Right kidney (tissue), 1 donor: Measurements from ENCODE around the gene MYRIP.
"Not testable (repeated sequence)": the region's sequence is repeated elsewhere in the genome, so short reads cannot be mapped to it uniquely, and the experiment has no call there.

Experiments
- DNase-seq: peaks from one replicate; pipeline ENCODE4 v3.0.0-alpha.2; 2016

Gene MYRIP

GRCh38 chr3:40042752-40043443, 233.5 kb downstream of the MYRIP start:
- no peak for DNase-seq

- DNase-seq, result no peak
These were observed 234.0 kb downstream of the MYRIP start for GRCh38 chr3:40043444-40043755.

GRCh38 chr3:40044487-40044886, 235.1 kb downstream of the MYRIP start:
- no peak for DNase-seq

- no peak for DNase-seq
These were observed 235.6 kb downstream of the MYRIP start for GRCh38 chr3:40045051-40045450.

- DNase-seq, result no peak
These were observed 236.7 kb downstream of the MYRIP start for GRCh38 chr3:40046149-40046548.

- no peak for DNase-seq
These were observed 238.0 kb downstream of the MYRIP start for GRCh38 chr3:40047406-40047805.

- no peak for DNase-seq
These were observed 244.3 kb downstream of the MYRIP start for GRCh38 chr3:40053663-40054062.

GRCh38 chr3:40054568-40055222, 245.3 kb downstream of the MYRIP start:
- no peak for DNase-seq

- DNase-seq, result no peak
These were observed 246.0 kb downstream of the MYRIP start for GRCh38 chr3:40055361-40055760.

- DNase-seq, result no peak
These were observed 246.5 kb downstream of the MYRIP start for GRCh38 chr3:40055956-40056355.

- DNase-seq, result no peak
These were observed 247.7 kb downstream of the MYRIP start for GRCh38 chr3:40057077-40057476.

GRCh38 chr3:40057786-40058185, 248.4 kb downstream of the MYRIP start:
- no peak for DNase-seq

- no peak for DNase-seq
These were observed 259.2 kb downstream of the MYRIP start for GRCh38 chr3:40068636-40069035.

GRCh38 chr3:40070816-40071215, 261.4 kb downstream of the MYRIP start:
- no peak for DNase-seq

- DNase-seq, result no peak
These were observed 262.4 kb downstream of the MYRIP start for GRCh38 chr3:40071683-40072238.

GRCh38 chr3:40073310-40074007, 264.1 kb downstream of the MYRIP start:
- no peak for DNase-seq

GRCh38 chr3:40077139-40077538, 267.7 kb downstream of the MYRIP start:
- DNase-seq, result not testable (repeated sequence)

- DNase-seq, result not testable (repeated sequence)
These were observed 268.6 kb downstream of the MYRIP start for GRCh38 chr3:40077828-40078492.

GRCh38 chr3:40078590-40078989, 269.2 kb downstream of the MYRIP start:
- no peak for DNase-seq

GRCh38 chr3:40079203-40079846, 269.9 kb downstream of the MYRIP start:
- DNase-seq, result no peak

GRCh38 chr3:40079847-40080240, 270.4 kb downstream of the MYRIP start:
- DNase-seq, result no peak

GRCh38 chr3:40083066-40083465, 273.7 kb downstream of the MYRIP start:
- DNase-seq, result no peak
